ENCODE data around the gene MTUS2.

The MTUS2 gene

DNA sequence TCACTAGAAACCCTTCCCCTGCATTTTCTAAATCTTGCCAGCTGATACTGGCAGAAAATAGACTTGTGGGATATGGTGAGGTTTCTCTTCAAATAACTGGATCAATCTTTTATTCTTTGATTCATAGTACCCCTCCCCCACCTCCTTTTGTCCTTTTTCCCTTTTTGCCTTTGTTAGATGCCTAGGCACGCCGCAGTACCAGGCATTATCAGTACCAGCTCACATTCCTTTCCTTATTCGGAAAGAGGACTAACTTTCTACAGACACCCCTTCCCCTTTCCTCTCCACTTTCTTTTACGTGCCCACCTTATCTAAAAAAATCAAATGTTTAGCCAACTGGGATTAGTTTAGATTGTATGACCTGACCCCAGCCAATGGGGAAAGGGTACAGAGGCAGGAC lies 226.4 kb downstream of the MTUS2 start:
- DNase-seq: no peak

DNA sequence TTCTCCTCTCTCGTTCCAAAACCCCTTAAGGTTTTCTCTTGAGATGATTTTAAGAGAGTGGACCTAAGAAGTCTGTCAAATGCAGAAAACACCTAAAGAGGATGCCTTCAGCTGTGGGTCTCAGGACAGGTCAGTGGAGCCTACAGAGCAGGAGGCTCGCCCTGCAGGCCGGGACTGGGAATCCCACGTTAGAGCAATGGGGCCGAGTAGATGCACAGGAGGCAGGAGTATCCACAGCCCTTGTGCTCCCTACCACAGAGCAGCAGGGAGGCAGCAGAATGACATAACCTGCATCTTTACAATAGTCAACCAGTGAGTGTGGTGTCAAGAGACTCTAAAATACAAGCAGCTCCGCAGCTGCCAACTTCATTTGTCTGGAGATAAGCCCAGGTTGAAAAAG lies 229.4 kb downstream of the MTUS2 start:
- no peak for DNase-seq

DNA sequence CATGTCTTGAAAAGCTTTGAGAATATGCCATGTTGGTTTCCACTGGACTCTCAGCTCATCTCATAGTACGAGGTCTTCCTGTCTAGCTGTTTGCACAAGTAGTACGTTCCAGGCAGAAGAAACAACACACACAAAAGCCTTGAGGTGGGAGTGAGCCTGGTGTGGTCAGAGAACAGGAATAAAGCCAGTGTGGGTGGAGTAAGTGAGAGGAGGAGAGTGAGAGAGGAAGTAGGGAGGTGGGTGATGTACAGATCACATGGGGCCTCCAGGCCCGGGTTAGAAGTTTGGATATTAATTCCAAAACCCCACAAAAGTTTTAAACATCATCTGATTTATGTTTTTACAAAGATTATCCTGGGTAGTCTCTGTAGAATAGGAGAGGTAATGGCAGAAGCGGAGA lies 230.6 kb downstream of the MTUS2 start:
- no peak for DNase-seq

DNA sequence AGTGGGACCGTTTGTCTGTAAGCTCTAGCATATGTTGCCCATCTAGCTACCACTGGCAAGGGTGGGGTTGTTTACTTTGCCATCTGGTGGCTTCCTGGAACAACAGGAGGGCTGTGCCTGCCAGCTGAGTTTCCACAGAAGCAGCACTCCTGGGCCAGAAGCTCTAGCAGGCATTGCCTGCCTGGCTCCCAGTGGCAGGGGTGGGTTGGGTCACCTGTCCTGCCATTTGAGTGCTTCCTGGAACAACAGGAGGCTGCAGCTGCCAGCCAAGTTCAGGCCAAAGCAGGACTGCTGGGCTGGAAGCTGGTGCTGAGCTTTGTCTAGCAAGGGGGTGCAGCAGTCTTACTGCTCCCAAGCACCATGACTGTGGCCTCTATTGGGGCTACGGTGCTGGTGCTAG lies 239.7 kb downstream of the MTUS2 start:
- DNase-seq: peak in 1 of 2 experiments; percentile 1

DNA sequence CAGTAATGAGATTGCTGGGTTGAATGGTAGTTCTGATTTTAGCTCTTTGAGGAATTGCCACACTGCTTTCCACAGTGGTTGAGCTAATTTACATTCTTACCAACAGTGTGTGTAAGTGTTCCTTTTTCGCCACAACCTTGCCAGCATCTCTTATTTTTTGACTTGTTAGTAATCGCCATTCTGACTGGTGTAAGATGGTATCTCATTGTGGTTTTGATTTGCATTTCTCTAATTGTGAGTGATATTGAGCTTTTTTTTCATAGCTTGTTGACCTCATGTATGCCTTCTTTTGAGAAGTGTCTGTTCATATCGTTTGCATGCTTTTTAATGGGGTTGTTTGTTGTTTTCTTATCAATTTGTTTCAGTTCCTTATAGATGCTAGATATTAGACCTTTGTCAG lies 245.0 kb downstream of the MTUS2 start:
- no peak for DNase-seq

DNA sequence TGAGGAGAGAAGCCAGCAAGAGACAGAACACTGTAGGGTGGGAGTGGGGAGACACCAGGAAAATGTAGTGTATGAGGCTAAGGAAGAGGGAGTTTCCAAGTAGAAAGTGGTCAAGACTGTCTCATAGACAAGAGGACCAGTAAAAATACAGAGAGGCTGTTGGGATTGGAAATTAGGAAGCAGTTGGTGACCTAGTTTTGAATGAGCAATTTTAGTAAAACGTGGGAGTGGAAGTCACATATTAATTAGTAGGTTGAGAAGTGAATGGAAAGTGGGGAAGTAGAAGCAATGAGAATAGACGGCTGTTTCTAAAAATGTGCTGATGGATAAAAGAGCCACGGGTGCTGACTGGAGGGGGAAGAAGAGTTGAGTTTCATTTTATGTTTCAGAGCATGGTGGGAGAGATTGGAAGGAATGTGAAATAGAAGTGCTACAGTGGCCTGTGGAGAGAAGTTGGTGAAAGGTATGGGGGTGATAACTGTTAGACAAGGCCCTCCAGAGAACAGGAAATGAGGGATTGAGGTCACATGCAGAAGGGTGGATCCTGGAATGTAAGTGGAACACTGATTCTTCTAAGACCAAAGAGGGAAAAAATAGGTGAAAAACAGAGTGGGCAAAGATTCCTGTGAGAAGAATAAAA lies 247.3 kb downstream of the MTUS2 start:
- no peak for DNase-seq

DNA sequence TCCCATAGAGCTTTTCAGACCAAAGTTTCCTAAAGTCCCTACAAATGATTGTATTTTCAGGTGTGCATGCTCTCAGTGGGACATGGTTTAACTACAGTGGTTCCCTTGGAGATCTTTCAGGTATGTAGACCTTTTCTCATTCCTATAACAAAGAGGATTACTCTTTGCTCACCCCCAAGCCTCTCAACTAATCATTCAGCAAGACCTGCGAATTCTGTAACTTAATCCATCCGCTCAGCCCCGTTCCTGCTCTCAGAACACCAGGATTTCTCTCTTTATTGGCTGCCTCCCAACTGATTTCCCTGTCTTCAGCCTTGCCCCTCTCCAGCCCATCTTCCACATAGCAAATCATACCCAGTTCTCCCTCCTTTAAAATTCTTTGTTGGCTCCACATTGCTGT lies 253.6 kb downstream of the MTUS2 start:
- DNase-seq: no peak

DNA sequence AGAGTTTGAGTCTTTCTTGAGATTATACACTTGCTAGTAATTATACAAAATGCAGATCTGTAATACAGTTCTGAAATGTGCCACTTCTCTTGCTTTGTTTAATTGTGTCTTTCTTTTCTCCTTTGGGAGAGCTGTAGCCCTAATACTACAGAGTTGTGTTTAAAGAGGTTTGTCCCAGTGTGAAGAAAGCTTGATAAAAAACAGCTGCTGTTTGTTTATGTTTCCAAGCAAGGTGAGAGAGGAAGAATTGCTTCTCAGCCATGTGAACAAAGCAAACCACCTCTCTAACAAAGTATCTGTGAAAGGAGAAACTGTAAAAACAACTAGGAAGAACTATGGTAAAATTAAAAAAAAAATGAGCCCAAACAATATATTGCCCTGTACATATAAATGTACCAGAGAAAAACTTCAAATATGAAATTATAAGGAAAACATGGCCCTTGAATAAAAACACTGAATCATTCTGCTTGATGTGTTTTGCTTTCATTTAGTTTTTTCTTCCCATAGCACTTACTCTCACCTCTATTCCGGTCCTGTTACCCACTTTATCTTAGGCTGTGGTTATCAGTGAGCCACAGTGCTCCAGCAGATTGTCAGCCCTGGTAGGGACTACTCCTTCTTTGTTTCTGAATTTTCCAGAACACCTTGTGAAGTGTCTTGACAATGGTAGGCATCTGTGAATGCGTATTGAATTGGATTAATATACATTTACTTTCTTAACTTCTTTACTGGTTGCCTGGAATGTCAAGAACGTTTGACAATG lies 257.1 kb downstream of the MTUS2 start:
- DNase-seq: no peak

DNA sequence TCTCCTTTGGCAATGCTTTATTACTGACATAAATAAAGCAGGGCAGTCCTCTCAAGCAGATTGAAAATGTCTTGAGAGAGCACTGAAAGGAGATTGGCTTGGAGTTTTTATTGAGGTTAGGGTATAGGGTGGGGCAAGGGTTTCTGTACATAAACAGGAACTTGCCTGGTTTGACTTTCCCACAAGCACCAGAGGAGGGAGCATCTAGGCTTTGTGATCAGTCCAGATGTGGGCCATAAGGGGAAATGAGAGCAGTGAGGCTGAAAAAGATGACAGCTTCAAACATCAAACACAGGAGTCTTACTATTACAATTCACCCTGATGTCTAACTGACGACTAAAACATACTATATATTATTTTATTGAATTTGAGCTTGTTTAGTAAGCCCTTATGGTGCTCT lies 260.9 kb downstream of the MTUS2 start:
- DNase-seq: no peak

DNA sequence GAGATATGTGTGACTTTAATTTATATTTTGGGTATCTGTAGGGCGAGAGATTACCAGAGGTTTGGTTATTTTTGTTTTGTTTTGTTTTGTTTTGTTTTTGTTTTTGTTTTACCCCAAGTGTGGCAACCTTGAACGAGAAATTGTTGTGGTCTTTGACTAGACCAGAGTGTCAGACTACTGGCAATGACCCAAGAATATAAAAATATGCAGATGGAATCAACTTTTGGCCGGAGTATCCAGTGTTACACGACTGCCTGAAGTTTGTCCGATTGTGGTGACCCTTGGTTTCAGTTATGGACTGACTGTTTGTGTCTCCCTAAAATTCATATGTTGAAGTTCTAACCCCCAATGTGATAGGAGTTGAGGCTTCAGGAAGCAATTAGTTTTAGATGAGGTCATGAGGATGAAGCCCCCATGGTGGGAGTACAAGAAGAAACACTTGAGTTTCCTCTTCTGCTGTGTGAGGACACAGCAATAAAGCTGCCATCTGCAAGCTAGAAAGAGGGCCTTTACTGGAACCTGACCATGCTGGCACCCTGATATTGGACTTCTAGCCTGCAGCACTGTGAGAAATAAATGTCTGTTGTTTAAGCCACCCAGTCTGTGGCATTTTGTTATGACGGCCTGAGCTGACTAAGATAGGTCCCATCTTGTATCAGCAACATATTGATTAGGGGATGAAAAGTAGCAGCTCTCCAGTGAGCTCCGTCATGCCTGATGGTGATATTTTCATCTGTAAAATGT lies 261.7 kb downstream of the MTUS2 start:
- no peak for DNase-seq

DNA sequence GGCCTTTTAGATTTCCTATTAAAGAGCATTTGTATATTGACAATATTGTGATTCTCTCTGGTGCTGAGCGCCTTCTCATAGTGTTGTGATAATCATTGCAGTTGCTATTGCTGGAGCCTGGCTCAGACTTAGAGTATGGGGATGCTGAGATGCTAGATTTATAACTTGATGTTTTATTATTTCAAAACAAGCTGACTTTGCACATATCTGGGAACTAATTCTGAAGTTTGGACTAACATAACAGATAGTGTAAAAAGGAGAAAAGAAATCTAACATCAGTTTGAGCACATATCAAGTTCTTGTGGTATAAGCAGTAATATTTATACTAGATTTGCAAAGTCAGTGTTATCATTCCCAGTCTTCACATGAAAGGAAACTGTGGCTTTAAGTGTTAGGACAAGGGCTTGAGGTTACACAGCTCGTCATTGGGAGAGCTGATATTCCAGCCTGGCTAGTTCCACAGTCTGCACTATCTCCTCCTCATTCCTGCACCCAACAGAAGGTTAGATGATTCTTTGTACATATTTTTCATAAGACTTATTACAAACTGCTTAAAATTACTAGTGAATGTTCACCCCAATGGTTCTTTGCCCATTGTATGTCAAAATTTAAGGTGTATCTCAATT lies 279.8 kb downstream of the MTUS2 start:
- no peak for DNase-seq

DNA sequence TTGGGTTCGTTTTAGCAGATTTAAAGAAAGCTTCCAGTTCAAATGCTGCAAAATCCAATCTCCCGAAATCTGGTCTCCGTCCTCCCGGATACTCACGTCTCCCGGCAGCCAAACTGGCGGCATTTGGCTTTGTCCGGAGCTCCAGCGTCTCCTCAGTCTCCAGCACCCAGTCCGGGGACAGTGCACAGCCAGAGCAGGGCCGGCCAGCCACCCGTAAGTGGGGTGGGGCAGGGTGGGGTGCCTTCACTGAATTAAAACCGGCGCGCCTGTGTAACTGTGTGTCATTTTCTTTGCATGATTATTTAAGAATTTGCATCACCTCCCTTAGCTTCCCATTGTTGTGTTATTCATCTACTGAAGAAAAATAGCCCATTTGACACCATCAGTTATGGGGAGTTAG lies 280.6 kb downstream of the MTUS2 start:
- DNase-seq: no peak

DNA sequence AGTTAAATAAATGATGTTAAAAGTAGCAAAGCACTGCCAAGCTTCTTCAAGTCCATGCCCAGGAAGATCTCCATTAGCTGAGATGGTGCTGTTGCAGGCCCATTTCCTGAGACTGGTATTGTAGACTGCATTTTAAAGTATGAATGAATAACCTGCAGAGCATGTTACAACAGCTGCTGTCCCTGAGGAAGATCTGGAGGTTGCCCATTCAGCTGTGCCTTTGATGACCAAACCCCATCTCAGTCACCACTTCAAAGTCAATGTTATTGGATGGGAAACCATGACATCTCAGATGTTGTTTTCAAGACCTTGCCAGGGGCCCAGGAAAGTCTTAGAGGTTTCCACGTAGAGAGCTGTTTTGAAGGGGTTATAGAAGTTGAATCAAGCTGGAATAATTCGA lies 281.3 kb downstream of the MTUS2 start:
- DNase-seq: no peak

DNA sequence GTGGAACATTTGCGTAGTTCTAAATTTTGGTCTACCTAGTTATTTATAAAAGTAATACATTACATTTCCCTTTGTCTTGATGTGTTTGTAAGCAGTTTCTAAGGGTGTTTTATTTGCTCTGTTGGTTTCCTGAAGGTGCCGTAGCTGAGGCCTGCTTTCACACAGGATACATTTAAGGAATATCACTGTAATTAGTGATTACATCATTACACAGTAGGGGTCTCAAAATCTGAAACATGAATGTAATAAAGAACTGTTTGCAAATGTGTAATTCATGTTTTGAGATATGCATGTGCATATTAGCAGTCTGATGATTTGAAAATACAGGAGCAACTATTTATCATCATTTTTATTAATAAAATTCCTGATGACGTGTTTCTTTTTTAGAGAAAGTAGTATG lies 281.8 kb downstream of the MTUS2 start:
- no peak for DNase-seq

DNA sequence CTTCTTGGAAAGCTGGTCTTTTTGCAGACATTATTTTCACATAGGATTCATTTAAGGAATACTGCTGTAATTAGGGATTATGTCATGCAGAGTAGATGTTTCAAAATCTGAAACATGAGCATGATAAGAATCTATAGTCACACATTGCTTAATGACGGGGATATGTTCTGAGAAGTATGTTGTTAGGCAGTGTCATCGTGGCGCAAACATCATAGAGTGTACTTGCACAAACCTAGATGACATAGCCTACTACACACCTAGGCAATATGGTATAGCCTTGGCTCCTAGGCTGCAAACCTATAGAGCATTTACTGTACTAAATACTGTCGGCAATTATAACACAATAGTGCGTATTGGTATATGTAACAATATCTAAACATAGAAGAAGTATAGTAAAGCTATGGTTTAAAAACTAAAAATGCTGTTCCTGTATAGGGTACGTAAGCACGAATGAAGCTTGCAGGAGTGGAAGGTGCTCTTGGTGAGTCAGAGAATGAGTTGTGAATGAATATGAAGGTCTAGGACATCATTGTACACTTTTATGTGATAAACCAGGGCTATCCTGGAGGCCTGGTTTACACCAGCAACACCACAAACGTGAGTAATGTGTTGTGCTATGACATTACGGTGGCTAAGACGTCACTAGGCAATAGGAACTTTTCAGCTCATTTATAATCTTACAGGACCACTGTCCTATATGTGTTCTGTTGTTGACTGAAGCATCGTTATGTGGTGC lies 283.1 kb downstream of the MTUS2 start:
- no peak for DNase-seq

DNA sequence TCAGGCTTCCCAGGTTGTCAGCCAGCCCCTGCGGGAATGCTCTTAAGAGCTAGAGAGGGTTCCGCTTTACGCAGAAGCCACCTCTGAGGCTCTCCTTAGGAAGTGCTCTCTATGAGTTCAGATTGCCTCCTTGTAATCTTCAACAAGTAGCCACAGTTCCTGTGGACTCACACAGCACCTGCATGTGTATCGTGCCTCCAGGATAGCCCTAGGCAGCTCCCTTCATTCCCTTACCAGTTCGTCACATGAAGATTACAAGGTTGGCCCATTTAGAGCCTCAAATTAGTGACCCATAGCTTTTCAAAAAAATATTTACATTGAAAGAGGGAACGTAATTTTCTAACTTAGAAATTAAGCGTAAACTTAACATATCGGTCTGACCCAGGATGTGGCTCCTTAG lies 284.3 kb downstream of the MTUS2 start:
- no peak for DNase-seq

DNA sequence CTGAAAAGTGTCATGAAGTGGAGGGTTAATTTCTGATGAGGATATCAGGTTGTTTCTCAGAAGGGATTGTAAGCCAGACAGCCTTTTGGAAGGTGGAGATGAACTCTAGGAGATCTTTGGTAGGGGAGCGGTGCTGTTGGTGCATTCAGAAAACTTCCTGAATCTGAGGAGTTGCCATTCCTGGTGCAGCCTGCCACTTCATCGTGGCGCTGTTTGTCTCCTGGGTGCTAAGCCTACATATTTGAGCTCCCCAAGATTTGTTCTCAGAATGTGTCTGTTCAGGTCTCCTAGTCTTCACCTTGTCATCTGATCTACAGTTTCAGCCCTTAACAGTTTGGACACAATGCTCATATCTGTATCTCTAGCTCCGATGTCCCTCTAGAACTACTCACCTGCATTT lies 285.6 kb downstream of the MTUS2 start:
- DNase-seq: no peak

DNA sequence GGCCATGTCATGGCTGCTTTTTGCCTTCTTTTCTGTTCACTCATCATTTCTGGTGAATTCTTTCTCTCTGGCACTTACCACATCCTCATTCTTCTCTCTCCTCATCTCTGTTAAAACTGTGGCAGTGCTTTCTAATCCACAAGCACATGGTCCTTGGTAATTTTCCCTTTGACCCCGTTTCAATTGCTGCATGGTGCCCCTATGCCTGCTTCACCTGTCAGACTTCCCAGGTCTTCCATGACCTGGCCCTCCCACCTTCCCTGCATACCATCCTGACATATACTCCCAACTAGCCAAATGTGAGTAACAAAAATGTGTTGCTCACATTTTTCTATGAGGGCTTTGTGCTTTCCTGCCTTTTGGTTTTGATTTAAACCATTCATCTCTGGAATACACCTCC lies 286.5 kb downstream of the MTUS2 start:
- DNase-seq: no peak

DNA sequence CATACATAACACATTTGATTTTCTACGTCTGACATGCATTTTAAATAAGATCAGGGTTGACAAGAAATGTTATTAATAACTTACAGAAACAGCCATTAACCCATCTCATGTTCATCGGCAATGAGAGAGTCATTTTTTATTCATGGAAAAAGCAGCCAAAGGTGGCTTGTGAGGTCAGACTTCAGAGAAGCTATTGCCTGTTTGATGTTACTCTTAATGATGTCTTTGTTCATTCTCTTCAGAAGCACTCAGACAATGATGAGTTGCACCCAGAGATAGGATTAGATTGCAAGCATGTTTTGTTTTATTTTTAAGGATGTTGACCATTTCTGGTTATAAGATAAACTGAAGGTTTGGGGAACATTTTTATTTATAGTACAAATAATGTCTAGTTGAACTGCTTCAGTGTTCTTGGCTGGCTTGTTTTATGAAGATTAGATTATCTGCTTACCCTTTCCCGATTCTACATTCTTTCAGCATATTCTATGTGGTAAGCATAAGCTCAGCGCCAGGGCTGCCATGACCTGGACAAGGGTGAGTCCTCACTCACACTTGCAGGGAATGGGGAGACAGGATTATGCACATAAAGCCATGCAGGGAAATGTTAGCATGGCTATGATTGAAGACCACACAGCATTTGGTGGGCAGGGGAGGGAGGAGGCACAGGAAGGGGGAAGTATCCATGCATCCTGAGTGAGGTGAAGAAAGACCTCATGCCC lies 288.1 kb downstream of the MTUS2 start:
- DNase-seq: no peak

DNA sequence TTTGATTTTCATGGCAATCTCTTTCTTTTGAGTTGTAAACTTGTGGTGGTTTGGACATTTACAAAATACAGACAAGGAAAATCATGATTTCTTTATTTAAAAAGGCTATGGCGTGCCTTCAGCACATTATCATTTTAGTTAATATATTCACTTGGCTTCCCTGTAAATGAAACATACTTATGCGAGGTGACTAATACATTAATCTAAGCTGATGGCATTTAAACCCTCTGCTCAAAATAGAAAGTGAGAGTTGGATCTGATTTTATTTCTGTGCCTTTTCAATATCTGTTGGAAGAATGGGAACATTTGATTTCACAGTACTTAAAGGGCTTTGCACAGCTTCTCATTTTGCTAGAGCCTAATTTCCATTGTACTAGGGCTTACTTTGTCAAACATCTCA lies 289.8 kb downstream of the MTUS2 start:
- DNase-seq: no peak

DNA sequence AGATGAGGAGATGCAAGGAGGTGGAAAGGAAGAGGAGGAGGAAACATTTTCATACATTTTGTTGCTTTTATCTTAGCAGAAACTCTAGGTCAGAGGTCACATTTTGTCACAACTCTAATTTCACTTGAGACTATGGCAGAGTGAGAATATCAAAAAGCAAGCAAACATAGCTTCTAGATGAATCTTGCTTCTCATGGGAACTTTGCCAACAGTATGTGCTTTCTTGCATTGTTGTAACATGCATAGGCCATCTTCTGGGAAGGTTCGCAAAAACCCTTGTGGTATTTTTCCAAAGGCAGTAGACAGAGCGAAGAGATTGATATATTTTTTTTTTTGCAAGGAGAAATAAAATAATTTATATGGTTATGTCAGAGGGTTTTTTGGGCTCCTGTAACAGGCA lies 291.3 kb downstream of the MTUS2 start:
- no peak for DNase-seq

DNA sequence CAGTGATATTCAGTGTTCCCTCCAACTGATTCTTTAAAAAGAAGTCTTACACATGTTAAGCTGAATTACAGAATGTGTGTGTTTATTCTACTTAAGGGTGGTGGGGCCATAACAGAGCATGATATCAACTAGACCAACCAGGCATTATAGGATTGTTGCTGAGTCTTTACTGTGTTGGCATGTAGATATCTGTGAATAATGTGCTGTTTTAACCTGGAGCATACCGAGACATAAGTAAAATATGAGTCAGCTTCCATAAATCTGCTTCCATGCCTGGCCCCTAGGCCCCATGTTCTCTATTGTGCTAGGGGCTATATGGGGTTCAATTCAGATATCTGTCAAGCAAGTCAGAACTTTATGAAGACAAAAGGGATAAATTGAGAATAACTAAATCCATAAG lies 295.7 kb downstream of the MTUS2 start:
- no peak for DNase-seq
